ENCODE measurements around the gene MMP12. TPM values are rescaled to one million over a fixed set of nuclear protein-coding genes. Genes with fewer than 3 reads are reported as not detected.

MMP12 gene
- total RNA-seq, 1 experiment from 2014 or later, result not detected

GRCh38 chr11:102830001-102830727, 44.6 kb downstream of the MMP12 start (continued):
- TF ChIP-seq, protein P1, sequence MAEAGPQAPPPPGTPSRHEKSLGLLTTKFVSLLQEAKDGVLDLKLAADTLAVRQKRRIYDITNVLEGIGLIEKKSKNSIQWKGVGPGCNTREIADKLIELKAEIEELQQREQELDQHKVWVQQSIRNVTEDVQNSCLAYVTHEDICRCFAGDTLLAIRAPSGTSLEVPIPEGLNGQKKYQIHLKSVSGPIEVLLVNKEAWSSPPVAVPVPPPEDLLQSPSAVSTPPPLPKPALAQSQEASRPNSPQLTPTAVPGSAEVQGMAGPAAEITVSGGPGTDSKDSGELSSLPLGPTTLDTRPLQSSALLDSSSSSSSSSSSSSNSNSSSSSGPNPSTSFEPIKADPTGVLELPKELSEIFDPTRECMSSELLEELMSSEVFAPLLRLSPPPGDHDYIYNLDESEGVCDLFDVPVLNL (CRISPR knock-in tag; IDR thresholded peaks at IDR 0.05; ENCODE audit: borderline replicate concordance, low read depth), result no peak
- no peak for TF ChIP-seq ZNF416 (CRISPR knock-in tag; IDR thresholded peaks at IDR 0.05)
- no peak for TF ChIP-seq ZNF138 (CRISPR knock-in tag; conservative IDR thresholded peaks at IDR 0.05)
- TF ChIP-seq SMAD3 (CRISPR knock-in tag; IDR thresholded peaks at IDR 0.05; ENCODE audit: borderline replicate concordance), result no peak
- TF ChIP-seq, protein P2, sequence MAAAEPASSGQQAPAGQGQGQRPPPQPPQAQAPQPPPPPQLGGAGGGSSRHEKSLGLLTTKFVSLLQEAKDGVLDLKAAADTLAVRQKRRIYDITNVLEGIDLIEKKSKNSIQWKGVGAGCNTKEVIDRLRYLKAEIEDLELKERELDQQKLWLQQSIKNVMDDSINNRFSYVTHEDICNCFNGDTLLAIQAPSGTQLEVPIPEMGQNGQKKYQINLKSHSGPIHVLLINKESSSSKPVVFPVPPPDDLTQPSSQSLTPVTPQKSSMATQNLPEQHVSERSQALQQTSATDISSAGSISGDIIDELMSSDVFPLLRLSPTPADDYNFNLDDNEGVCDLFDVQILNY (CRISPR knock-in tag; IDR thresholded peaks at IDR 0.05), result no peak
- TF ChIP-seq TEAD4 (CRISPR knock-in tag; IDR thresholded peaks at IDR 0.05), result no peak
- no peak for TF ChIP-seq MAX (CRISPR knock-in tag; IDR thresholded peaks at IDR 0.05)
- TF ChIP-seq ZNF396 (CRISPR knock-in tag; IDR thresholded peaks at IDR 0.05; ENCODE audit: borderline replicate concordance), result no peak
- no peak for TF ChIP-seq ZNF232 (CRISPR knock-in tag; IDR thresholded peaks at IDR 0.05)
- no peak for TF ChIP-seq PRDM15 (CRISPR knock-in tag; IDR thresholded peaks at IDR 0.05)

DNA sequence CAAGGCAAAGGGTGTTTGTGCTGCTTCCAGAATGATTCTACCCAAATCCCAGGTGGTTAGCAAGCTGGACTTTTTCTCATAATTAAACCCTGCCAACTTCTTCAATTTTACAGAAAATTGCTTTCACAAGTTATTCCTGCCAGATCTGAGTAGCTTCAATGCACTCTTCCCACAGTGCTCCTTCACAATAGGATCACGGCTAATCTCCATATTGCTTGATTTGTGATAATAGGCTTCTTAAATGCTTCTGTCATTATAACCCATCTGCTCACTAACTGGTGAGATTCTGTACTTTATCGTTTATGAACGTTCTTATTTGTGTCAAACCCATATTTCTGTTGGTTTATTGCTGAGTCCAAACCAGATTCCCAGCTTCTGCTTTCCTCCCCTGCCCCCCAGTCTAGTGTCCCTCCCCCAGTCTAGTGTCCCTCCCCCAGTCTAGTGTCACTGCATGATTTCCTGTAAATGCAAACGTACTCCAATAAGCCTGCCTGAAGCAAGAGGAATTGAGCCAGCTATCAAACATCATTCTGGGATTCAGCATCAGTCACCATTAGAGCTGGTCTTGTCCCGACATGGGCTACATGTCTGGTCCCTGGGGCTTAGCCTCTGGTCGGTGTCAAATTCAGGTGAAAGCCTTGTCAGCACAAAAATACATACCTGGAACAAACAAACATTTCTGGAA, 45.3 kb downstream of the MMP12 start:
- Mint-ChIP-seq H3K27me3 (ENCODE audit: low read depth) (peaks cover 4% of the 10 kb centered on the region; the same call in 1 of the 2 replicates), H3K4me3 (no peak overlapping the region), H3K9me3 (peaks cover 8% of the 10 kb centered on the region), H3K36me3 (peaks cover 25% of the 10 kb centered on the region), H3K27ac (no peak overlapping the region), H3K4me1 (peaks cover 11% of the 10 kb centered on the region)
- DNase-seq (ENCODE audit: low spot score), result no peak
- CTCF ChIA-PET, result interaction anchor here (1.0 to 1.5 kb wide), 5 partner anchors 11 to 111 kb away, joined by 3 to 7 read pairs (median 4); no protein-coding TSS in a partner anchor
- peak; percentile 34; the same call in 1 of the 2 replicates for ATAC-seq
- POLR2A ChIA-PET, result no interaction called here
- TF ChIP-seq ZNF671 (CRISPR knock-in tag; IDR thresholded peaks at IDR 0.05) (no peak), NR1H2 (CRISPR knock-in tag; IDR thresholded peaks at IDR 0.05) (no peak), ELF4 (CRISPR knock-in tag; IDR thresholded peaks at IDR 0.05; ENCODE audit: low read depth) (no peak), ATF1 (CRISPR knock-in tag; IDR thresholded peaks at IDR 0.05) (no peak), GRHL2 (CRISPR knock-in tag; IDR thresholded peaks at IDR 0.05; ENCODE audit: insufficient replicate concordance, severe bottlenecking) (no peak), ARID4B (CRISPR knock-in tag; IDR thresholded peaks at IDR 0.05; ENCODE audit: borderline replicate concordance) (no peak), CREB1 (CRISPR knock-in tag; IDR thresholded peaks at IDR 0.05) (no peak), ZNF423 (CRISPR knock-in tag; IDR thresholded peaks at IDR 0.05) (no peak), ZNF263 (CRISPR knock-in tag; IDR thresholded peaks at IDR 0.05; ENCODE audit: low read depth) (no peak), FOXP1 (CRISPR knock-in tag; IDR thresholded peaks at IDR 0.05; ENCODE audit: borderline replicate concordance) (no peak), ZNF138 (CRISPR knock-in tag; conservative IDR thresholded peaks at IDR 0.05) (no peak), SP1 (CRISPR knock-in tag; conservative IDR thresholded peaks at IDR 0.05) (no peak)
- TF ChIP-seq, protein P3, sequence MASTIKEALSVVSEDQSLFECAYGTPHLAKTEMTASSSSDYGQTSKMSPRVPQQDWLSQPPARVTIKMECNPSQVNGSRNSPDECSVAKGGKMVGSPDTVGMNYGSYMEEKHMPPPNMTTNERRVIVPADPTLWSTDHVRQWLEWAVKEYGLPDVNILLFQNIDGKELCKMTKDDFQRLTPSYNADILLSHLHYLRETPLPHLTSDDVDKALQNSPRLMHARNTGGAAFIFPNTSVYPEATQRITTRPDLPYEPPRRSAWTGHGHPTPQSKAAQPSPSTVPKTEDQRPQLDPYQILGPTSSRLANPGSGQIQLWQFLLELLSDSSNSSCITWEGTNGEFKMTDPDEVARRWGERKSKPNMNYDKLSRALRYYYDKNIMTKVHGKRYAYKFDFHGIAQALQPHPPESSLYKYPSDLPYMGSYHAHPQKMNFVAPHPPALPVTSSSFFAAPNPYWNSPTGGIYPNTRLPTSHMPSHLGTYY (CRISPR knock-in tag; IDR thresholded peaks at IDR 0.05), result no peak
